GM12872 (cell line): ENCODE results near the gene TDRKH.

Source experiments
- CTCF ChIP-seq: IDR thresholded peaks from 3 replicates; pipeline ENCODE4 v1.5.1; 2011; ENCODE audit warnings: low read depth, mild to moderate bottlenecking, low read length, moderate library complexity; ENCODE audit not compliant: insufficient read depth

The TDRKH gene

DNA sequence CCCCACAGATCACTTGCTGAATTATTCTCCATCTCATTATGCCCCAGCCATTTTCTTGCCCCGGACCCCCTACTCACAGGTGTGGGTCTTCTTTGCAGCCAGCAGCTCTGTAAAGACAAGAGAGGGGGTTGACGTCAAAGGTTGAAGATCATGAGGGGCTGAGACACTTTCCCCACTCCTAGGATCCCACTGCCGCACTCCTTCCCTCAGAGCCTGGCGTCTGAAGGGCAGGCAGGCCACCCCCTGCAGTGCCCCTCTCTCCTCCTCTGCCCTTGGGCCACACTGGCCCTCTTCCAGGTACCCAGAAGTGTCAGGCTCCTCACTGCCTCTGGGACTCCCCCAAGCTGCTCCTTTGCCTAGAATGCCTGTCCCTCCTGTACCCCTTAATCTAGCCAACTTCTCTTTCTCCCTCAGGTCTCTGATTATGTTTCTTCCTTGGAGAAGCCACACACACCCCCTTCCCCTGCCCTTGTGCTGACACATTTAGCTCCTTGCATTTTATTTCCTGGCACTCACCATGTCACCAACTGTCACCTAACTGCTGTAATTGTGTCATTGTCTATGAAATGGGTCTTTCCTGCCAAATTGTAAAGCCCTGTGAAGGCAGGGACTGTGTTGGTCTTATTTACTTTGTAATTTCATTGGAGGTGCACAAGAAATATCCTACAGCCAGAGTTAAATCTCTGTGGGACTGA is 39.2 kb upstream of the TDRKH start:
- TF ChIP-seq CTCF, result no peak

- TF ChIP-seq CTCF, result no peak
Observed at GRCh38 chr1:151828921-151829320, 38.6 kb upstream of the TDRKH start.

- no peak for TF ChIP-seq CTCF
Observed at GRCh38 chr1:151827853-151828252, 37.6 kb upstream of the TDRKH start.

DNA sequence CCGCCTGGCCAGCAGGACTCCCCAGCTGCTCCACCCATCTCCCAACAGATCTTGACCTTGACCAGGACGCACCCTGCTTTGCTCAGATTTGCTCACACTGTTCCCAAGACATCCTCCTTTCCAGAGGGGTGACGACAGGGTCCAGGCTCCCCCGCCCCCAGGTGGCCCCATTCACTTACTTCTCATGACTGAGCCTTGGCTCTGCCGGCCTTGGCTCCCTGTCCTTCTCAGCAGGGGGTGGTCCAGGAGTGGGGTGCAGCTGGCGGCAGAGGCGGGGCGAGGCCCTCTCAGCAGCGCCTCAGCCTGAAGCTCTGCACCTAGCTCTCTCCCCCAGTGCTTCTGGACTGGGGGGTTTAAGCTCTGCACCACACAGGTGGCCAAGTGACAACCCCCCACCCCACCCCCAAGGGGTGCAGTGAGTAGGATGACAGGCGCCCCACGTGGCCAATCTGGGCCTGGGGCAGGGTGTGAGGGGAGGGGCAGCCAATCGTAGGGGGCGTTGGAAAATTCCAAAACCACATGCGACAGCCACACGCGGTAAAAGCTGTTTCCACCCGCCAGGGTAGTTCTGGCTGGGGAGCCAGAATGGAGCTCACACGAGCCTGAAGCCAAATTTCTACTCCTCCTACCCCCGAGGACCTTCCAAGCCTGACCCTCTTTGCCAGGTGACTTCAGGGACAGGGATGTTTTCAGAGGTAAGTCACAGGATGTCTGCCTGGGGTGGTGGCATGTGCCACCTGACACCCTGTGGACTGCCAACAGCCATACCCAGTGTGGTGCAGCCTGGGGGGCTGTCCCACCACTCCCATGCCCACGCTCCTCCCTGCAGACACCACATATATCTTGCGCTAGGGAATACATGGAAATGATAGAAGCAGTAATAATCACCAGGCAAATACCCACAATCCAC is 35.7 kb upstream of the TDRKH start:
- no peak for TF ChIP-seq CTCF

GRCh38 chr1:151825204-151825603 is 34.9 kb upstream of the TDRKH start:
- TF ChIP-seq CTCF, result no peak

DNA sequence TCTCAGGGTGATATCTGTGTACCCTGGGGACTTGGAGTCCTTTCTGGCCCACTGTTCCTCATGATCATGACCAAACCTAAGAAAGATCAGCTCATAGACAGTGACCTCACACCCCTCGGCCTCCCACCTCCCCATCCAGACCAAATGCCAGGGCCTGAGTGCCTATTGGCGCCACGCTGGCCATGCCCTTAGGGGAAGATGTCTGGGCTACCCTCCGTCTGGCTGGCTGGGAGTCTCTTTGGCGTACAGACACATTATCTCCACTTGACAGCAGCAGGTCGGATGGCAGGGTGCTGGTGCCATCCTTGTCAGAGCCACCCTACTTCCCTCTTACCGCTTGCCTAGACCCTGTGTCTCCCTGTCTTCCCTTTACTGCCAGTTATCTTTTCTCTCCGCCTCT is 32.9 kb upstream of the TDRKH start:
- no peak for TF ChIP-seq CTCF

GRCh38 chr1:151822404-151822803 is 32.1 kb upstream of the TDRKH start:
- no peak for TF ChIP-seq CTCF
